ENCODE data around the gene AASDH.
A peak's percentile ranks its signal among the peaks of the same experiment; 100 is the strongest.

AASDH gene, protein sequence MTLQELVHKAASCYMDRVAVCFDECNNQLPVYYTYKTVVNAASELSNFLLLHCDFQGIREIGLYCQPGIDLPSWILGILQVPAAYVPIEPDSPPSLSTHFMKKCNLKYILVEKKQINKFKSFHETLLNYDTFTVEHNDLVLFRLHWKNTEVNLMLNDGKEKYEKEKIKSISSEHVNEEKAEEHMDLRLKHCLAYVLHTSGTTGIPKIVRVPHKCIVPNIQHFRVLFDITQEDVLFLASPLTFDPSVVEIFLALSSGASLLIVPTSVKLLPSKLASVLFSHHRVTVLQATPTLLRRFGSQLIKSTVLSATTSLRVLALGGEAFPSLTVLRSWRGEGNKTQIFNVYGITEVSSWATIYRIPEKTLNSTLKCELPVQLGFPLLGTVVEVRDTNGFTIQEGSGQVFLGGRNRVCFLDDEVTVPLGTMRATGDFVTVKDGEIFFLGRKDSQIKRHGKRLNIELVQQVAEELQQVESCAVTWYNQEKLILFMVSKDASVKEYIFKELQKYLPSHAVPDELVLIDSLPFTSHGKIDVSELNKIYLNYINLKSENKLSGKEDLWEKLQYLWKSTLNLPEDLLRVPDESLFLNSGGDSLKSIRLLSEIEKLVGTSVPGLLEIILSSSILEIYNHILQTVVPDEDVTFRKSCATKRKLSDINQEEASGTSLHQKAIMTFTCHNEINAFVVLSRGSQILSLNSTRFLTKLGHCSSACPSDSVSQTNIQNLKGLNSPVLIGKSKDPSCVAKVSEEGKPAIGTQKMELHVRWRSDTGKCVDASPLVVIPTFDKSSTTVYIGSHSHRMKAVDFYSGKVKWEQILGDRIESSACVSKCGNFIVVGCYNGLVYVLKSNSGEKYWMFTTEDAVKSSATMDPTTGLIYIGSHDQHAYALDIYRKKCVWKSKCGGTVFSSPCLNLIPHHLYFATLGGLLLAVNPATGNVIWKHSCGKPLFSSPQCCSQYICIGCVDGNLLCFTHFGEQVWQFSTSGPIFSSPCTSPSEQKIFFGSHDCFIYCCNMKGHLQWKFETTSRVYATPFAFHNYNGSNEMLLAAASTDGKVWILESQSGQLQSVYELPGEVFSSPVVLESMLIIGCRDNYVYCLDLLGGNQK

DNA sequence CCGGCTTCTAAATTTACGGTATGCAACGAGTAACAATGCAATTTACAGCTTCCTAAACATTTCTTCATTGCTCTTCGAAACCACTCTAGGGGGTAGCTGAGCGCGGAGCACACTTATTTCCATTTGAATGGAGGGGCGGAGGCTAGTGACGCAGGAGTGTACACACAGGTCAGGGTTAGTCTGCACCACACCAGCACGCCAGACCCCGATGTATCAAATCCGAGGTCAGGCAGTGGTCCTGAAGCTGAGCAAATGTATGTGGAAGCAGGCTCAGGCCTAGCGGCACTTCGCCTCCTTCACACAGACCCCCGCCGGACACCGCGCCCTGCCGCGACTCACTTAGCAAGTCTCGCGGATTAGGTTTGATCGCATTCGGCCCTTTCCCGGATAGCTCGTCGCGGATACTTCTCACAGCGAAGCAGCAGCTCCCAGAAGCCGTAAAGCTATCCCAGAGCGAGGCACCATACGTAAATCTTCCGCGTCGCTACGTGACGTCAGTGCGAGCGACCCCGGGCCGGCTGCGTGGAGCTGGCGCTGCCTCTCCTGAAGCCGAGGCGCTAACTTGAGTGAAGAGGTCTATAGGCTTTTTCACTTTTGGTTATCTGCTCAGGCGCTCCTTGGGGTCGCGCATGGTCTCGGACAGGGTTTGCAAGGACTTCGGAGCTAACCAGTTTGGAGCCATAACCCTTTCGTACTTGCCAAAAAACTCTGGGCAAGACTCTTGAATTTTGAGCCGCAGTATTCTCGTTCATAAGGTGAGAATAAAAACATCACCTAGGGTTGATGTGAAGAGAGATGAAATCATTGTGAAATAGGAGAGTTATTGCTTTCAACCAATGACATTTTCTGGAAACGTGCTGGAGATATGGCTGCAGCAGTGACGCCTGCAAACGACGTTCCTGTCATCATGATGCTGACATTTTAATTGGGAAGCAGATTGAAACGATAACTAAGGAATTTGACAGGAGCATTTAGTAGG, at the start of gene AASDH:
AASDH (minus strand) TSS at position 469 of the 979 bp plus-strand sequence. CDS start 3,192 bp downstream, outside the sequence.
- peak; percentile 89 to 96 (median 92) for DNase-seq

DNA sequence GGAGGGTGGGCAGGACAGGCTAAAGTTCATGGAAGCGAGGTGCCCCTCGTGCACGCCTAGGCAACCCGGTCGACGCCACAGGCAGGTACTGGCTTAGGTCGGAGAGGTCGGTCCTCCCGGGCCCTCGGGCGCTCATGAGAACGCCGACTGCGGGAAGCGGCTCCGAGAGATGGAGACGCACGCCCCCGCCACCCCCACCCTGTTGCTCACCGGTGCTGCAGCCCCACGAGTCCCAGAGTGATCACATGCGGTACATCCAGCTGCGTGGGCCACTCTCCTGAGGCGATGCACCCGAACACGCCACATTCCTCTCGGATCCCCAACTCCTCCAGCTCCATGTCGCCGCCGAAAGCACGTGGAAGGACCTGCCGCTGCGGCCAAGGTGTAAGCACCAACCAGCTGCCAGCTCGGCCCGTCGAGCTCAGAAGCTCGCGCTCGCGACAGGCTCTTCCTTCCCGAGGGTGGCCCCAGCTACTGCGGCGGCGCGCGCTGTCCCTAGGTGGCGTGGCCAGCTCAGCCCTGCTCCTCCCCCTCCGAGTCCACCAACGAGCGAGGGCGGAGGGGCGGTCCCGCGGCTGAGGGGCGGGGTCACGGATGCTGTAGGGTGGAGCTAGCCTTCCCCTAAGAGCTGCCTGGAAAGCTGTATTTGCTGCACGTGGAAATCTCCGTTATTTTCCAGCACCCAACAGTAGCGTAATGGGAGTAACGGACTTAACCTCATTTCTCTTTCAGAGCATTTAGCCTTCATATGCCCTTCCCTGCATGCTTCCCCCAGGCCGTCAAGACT, 48.0 kb upstream of the AASDH start, which contains the start of gene PPAT:
PPAT (minus strand) TSS at position 476 of the 787 bp plus-strand sequence; CDS start at position 338, 138 bp downstream.
- peak; percentile 97 to 100 (median 98) for DNase-seq

DNA sequence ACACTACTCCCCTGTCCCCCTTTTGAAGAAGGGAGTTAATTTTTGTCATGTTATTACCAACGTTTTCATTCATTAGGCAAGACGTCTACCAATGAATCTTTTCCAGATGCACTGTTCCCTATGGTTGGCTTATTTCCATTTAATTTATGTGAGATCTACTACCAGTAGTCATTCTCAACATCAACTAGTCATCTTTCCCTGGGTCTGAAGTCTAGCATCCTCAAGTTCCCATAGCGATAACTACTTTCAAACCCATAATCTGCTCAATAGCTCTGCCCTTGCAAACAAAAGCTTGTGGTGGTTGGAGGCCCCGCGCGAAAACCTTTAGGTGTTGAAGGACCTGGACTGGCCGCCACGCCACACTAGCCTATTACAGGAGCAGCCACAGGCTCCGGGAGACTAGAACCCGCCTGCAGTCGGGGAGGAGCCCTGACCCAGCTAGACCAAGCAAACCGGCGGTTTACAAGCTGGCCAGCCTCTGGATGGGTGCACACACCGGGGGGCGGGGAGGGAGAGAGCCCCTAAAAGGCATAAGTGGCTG, 47.4 kb upstream of the AASDH start:
- DNase-seq, result peak in 3 of 6 experiments; percentile 14 to 36 (median 27)

DNA sequence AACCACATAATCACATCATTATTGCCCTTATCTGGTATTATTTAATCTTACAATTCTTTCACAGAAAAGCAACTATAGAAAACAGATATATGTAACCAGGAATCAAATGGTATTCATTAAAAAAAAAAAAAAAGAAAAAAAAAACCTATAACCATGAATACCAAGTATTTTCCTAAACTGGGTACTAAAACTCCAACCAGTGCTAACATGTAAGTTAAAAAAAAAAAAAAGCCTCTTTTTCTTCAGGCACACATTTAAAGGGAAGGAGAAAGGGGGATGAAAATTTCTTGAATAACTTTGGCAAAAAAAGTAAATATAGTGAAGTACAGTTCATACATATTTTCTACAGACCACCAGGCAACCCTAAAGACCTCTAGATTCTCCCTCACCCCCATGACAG, 46.0 kb upstream of the AASDH start:
- DNase-seq, result no peak

DNA sequence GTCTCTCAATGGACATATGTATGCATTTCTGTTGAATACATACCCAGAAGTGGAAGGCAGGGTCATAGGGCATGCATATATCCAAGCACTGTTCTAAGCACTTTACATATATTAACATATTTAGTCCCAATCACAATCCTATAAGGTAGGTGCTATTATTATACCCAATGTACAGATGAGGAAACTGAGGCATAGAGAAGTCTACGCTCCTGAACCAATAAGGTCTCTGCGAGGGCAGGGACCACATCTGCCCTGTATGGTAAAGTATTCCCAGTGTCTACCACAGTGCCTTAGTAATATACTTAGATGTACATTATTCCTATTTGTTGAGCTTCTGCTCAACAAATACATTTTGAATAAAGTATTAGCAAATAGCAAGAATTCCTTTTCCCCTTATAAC, 42.9 kb upstream of the AASDH start:
- no peak for DNase-seq

DNA sequence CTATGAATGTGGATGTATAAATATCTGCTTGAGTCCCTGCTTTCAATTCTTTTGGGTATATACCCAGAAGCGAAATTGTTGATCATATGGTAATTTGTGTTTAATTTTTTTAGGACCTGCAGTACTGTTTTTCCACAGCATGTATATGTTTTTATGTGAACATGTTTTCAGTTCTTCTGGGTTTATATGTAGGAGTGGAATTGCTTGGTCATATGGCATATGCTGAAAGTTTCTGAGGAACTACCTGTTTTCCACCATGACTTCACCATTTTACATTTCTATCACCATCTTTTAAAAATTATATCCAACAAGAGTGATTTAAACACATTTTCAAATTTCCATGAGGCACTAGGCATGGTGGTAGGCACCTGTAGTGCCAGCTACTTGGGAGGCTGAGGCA, 39.9 kb upstream of the AASDH start:
- DNase-seq, result no peak

DNA sequence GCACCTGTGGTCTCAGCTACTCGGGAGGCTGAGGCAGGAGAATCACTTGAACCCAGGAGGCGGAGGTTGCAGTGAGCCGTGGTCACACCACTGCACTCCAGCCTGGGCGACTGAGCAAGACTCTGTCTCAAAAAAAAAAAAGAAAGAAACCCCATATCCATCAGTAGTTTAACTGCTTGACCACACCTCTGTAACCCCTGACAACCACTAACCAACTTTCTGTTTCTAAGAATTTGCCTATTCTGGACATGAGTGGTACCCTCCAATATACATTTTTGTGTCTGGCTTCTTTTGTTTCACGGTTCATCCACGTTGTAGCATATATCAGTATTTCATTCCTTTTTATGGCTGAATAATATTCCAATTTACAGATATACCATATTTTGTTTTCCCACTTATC, 39.0 kb upstream of the AASDH start:
- DNase-seq, result no peak

DNA sequence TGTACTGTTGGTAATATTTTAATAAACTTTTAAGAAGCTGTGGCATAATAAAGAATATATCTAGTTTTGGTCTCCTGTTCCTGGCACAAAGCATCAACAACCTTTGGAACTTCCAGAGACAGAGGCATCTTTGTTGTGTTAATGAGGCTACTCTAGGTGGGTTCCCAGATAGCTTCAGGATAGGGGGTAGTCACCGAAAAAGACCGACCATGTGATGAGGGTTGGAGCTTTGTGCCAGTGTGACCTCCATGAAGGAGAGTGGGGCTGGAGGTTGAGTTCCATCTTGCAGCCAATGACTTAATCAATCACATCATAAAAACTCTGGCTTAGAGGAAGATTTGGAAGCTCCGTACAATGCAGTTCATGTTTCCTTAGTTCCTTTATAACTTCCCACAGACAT, 38.2 kb upstream of the AASDH start:
- no peak for DNase-seq

DNA sequence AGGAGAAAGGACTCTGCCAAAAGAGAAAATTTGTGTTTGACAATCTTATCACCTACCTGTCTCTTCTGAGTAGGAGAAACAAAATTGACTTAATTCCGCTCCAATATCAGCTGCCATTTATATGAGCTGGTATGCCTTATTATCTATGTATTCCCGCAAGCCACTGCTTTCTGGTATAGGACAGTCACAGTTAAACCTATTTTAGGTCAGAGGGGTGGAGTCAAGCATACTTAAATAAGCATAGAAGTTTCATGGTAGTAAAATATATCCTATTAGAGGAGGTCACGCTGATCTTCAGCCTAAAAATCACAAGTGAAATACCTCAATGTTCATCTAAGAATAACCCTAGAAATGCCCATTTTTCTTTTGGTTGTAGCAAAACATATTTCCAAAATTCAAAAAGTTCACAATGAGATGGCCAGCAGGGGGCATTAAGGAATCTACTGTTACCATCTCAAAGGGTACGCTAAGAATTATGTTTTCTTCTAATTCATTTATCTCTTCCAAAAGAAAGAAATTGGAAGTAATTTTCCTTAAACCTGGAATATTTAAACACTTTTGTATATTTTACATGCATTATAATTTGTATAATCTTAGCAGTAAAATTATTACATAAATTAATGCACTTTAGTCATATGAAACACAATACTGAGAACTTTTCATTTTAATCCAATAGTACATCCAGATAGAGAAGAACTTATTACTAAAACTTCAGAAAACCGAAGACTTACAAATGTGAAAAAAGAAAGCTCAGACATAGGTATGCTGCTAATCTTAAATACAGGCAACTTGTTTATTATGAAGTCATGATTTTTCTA, 37.6 kb upstream of the AASDH start:
- peak in 5 of 6 experiments; percentile 6 to 68 (median 36) for DNase-seq

DNA sequence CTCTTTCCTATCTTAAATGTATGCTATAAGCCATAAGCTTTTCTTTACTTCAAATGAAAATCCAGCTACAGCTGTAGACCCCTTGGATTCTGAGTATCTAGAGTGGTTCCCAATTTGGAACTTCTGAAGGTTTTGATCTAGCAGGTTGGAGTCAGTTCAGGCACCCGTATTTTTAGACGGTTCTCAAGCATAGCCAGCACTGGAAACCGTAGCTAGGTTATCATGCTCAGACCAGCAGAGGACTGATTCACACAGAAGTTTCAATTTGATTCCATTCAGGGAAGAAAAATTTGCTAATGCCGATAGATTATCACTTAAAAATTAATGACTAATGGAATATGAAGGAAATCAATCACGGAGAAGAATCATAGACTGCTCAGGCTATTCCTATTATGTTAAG, 36.9 kb upstream of the AASDH start:
- DNase-seq, result no peak

DNA sequence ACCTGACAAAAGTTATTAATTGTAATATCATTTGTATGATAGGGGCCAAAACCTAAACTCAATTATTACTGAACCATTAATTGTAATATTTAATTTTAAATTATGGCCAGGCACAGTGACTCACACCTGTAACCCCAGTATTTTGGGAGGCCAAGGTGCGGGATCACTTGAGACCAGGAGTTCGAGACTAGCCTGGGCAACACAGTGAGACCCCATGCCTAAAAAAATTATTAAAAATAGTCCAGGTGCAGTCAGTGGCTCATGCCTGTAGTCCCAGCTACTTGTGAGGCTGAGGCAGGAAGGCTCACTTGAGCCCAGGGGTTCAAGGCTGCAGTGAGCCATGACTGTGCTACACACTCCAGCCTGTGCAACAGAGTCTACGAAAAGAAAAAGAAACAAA, 30.1 kb upstream of the AASDH start:
- no peak for DNase-seq

DNA sequence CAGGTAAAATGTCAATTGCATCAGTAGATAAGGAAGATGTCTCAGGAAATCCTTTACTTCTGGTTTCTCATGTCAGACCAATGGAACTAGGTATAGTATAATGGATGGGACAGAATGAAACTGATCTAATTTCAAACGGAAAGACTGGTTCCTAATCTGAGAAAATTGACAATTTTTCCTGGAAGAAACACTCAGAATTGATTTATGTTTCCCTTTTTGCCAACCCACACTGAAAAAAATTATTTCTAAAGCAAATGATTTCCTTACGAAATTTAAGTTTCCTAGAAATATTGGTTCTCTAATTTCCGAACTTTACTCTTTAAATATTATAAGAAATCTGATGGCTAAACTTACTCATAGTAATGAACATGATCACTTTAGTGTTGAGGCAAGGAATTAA, 29.1 kb upstream of the AASDH start:
- DNase-seq, result no peak

DNA sequence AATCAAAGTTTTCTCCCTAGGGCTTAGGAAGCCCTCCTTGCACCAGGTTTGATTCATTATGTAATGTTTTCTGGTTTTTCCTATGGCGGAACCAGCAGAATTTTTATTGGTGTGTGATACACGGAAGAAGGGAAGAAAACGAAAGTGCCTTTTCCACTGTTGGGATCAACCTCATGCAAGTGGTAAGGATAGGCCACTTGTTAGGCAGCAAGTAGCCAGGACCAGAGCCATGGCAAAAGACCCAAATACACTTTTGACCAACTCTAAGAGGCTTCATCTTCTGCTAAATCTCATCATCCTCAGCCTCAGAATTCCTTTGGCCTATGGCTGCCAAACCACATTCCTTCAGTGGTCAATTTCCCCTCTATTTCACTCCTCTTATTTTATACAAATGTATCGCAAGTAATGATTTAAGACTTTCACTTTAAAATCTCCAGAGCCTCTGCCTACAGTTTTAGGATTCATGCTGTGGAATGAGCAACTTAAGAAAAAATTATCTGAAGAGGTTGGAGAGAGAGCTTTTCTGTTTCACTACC, 26.9 kb upstream of the AASDH start:
- no peak for DNase-seq

DNA sequence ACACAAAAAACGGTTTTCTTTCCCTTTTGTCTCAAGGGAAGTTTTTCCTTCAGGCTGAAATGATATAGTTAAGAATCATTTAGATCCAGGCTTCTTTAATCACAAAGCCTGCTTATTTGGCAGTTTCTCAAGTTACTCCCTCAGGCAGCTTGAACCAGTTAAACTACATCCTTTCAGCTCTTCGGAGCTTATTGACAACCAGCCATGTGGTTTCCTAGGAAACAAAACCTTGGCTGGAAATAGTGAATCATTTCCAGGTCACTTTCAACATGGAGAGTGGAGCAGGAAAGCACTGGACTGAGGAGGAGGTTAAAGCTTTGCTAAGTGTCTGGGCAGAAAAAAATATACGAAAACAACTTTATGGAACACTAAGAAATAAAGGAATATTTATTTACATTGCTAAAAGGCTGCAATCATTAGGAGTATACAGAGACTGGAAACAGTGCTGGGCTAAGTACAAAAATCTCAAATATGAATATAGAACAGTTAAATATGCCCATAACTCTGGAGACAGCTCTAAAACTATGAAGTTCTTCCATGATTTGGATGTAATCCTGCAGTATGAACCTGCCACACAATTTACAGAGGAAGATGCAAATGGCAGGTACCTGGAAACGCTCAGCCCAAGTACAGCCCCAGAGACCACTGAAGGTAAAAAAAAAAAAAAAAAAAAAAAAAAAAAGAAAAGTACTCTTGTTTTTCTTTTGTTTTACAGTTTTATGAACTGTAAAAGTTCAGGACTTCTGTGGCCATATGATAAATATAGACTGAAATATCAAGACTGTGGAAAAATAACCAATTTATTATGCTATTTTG, 23.2 kb upstream of the AASDH start:
- no peak for DNase-seq

DNA sequence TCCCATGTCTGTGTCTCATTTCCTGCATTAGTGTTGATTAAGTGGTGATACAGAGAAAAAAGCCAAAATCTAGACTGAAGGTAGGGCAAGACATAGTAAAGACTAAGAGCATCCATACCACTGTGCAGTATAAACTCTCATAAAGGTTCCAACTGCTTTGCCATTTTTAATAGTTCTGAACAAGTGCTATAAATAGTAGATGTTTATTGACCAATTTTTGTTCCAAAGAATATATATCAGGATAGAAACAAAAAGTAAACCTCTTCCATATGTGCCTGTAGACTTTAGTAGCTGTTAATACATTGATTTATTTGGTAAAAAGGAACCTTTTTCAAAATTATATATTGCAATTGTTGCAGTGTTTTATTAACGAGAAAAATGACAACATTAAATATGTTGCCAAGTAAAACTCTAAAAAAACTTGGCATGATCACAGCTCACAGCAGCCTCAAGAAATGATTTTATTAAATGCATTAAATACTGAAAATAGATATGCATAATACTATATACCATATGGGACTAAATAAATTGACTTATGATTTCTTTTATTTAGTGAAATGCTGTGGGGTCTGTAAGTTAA, 22.3 kb upstream of the AASDH start:
- DNase-seq, result no peak

DNA sequence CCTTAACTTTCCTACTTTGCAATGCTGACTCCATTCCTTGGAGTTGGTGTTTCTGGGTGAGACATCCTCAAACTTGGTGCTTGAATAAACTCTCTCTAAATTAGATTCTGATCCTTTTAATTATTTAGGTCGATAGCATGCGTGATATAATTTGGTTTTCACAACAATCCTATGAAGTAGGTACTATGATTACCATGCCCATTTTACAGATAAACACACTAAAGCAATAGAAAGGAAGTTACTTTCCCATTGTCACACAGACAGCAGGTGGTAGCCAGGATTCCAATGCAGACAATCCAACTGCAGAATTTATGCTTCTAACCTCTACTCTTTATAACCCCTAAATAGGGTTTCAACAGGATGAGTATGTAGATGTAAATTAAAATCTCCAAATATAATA, 21.7 kb upstream of the AASDH start:
- DNase-seq, result no peak

DNA sequence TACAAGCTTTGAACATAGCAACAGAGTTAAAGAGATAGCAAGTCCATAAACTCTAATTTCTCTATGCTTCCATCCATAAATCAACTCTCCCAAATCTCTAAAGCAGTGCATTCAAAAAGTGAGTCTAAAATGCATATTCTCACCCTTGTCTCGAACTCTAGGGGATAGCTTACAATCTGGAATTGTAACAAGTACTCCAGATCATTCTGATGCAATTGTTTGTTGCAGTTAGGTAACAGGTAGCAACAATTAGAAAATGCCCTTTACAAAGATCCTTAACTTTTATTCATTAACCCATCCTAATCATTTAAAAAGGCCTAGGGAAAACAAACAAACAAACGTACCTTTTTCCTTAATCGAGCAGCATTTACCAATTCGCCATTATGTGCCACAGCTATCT, 18.9 kb upstream of the AASDH start:
- DNase-seq, result no peak

DNA sequence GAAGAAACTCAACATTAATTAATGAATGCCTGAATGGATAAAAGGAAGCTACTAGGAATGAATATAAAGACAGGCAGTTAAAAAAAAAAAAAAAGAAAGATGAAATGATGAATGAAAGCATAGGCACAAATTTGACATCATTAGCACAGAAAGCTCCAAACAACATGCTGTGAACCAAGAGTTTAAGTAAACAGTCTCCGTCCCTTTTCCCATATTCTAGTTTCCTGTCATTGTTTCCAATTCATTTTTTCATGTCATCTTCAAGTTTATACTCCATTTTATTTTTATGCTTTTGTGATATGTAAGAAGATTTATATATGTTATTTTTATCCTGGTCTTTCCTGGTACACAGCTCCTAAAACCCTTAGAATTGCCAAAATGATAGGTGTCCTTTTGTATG, 17.7 kb upstream of the AASDH start:
- DNase-seq, result no peak

All from stimulated activated naive CD4-positive, alpha-beta T cell (primary cell).